Hindlimb muscle (tissue), 1 donor: Measurements from ENCODE around the gene TRNAU1AP. TPM values are rescaled to one million over a fixed set of nuclear protein-coding genes. Genes with fewer than 3 reads are reported as not detected.
A peak's percentile ranks its signal among the peaks of the same experiment; 100 is the strongest.
"Not testable (repeated sequence)": the region's sequence is repeated elsewhere in the genome, so short reads cannot be mapped to it uniquely, and the experiment has no call there.

ENCODE experiments used
- DNase-seq: peaks from one replicate; pipeline ENCODE4 v3.0.0-alpha.2; 2013
- polyA plus RNA-seq: library from polyadenylated mRNA; unstranded; fragments of 120-200 nt; gene quantifications from one replicate; pipeline ENCODE4 v1.2.1, GENCODE V29; 2013; ENCODE audit not compliant: insufficient read length

TRNAU1AP gene
- 20.9 TPM for polyA plus RNA-seq

GRCh38 chr1:28552758-28553663 lies at the start of gene TRNAU1AP:
TSS of gene TRNAU1AP (plus strand) at chr1:28553085. CDS start at chr1:28553111, 26 bp downstream.
- DNase-seq = peak; percentile 97

GRCh38 chr1:28503117-28503516 lies 49.8 kb upstream of the TRNAU1AP start:
- DNase-seq = no peak

GRCh38 chr1:28505406-28506187 lies 47.3 kb upstream of the TRNAU1AP start, which contains the start of gene RCC1:
TSS of gene RCC1 (plus strand) at chr1:28506043. CDS start at chr1:28529867, 23,824 bp downstream.
- DNase-seq = peak; percentile 98

GRCh38 chr1:28506907-28507246 lies 46.0 kb upstream of the TRNAU1AP start:
- no peak for DNase-seq

GRCh38 chr1:28507247-28507645 lies 45.6 kb upstream of the TRNAU1AP start:
- DNase-seq = no peak

- no peak for DNase-seq
Measured at GRCh38 chr1:28507646-28508434, 45.0 kb upstream of the TRNAU1AP start.

GRCh38 chr1:28508435-28508754 lies 44.5 kb upstream of the TRNAU1AP start:
- no peak for DNase-seq

GRCh38 chr1:28509705-28510272 lies 43.1 kb upstream of the TRNAU1AP start:
- DNase-seq = no peak

- DNase-seq = no peak
Measured at GRCh38 chr1:28510273-28510969, 42.5 kb upstream of the TRNAU1AP start.

GRCh38 chr1:28510970-28511440 lies 41.9 kb upstream of the TRNAU1AP start:
- no peak for DNase-seq

- no peak for DNase-seq
Measured at GRCh38 chr1:28512058-28512611, 40.8 kb upstream of the TRNAU1AP start.

- DNase-seq = not testable (repeated sequence)
Measured at GRCh38 chr1:28514445-28514933, 38.4 kb upstream of the TRNAU1AP start.

GRCh38 chr1:28516518-28516956 lies 36.3 kb upstream of the TRNAU1AP start:
- DNase-seq = no peak

GRCh38 chr1:28517649-28517999 lies 35.3 kb upstream of the TRNAU1AP start:
- DNase-seq = no peak

GRCh38 chr1:28518000-28518744 lies 34.7 kb upstream of the TRNAU1AP start:
- peak; percentile 91 for DNase-seq

- DNase-seq = no peak
Measured at GRCh38 chr1:28518745-28519341, 34.0 kb upstream of the TRNAU1AP start.

GRCh38 chr1:28519946-28520725 lies 32.7 kb upstream of the TRNAU1AP start:
- DNase-seq = no peak

GRCh38 chr1:28520796-28521195 lies 32.1 kb upstream of the TRNAU1AP start:
- DNase-seq = not testable (repeated sequence)
